Measurements from ENCODE around the gene C14orf132.

Gene C14orf132

GRCh38 chr14:96051642-96052540 lies 12.7 kb downstream of the C14orf132 start:
- Mint-ChIP-seq H3K27ac (no peak overlapping the region), H3K27me3 (peaks cover 32 to 53% of the 10 kb centered on the region in 2 donors), H3K4me1 (no peaks in the 10 kb centered on the region), H3K9me3 (no peaks in the 10 kb centered on the region), H3K36me3 (no peaks in the 10 kb centered on the region), H3K4me3 (no peak overlapping the region)
- ATAC-seq (replicated peaks) (peak; percentile 36 to 41), DNase-seq (no peak)

DNA sequence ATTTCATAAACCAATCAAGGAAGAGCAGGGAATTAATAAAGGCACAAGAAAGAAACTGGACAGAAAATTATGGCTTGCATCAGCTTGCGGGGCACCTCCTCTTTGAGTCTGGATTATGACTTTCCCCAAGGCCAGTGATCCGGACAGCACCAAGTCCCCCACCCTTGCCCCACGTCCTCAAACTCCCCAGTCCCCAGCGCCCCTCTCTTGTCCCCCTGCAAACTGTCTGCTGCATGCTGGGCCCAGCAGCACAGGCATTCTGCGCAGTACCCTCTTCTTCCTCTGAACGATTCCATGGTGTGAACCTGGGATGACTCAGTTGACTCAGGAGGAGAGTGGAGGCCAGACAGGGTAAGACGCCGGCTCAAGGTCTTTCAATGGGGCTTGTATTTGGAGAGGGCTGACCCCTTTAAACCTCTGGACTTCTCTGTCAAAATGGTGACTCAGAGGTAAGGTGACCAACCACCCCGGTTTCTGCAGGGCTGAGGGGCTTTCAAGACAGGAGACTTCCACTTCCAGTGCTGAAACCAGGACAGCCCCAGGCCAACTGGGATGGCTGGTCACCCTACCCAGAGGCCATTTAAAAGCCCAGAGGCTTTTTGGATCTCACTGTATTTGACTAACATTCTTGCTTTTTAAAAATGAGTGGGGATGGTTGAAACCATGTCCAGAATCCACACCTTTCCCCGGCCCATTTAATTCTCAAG lies 13.5 kb downstream of the C14orf132 start:
- H3K4me1 Mint-ChIP-seq, result no peaks in the 10 kb centered on the region
- H3K4me3 Mint-ChIP-seq, result no peak overlapping the region
- H3K27me3 Mint-ChIP-seq, result peaks cover 32 to 56% of the 10 kb centered on the region in 2 donors
- no peak for DNase-seq
- no peaks in the 10 kb centered on the region for H3K9me3 Mint-ChIP-seq
- no peak for ATAC-seq (replicated peaks)
- no peak overlapping the region for H3K27ac Mint-ChIP-seq
- no peaks in the 10 kb centered on the region for H3K36me3 Mint-ChIP-seq

- ATAC-seq (replicated peaks), result no peak
- H3K27ac Mint-ChIP-seq, result no peak overlapping the region
- DNase-seq, result no peak
- peaks cover 36 to 62% of the 10 kb centered on the region in 2 donors for H3K27me3 Mint-ChIP-seq
- no peaks in the 10 kb centered on the region for H3K36me3 Mint-ChIP-seq
- no peaks in the 10 kb centered on the region for H3K4me1 Mint-ChIP-seq
- H3K9me3 Mint-ChIP-seq, result no peaks in the 10 kb centered on the region
- H3K4me3 Mint-ChIP-seq, result no peak overlapping the region
Measured at GRCh38 chr14:96053248-96053599, 14.1 kb downstream of the C14orf132 start.

- Mint-ChIP-seq H3K9me3 (no peaks in the 10 kb centered on the region), H3K27me3 (peaks cover 39 to 65% of the 10 kb centered on the region in 2 donors), H3K4me3 (no peak overlapping the region), H3K27ac (no peak overlapping the region), H3K36me3 (no peaks in the 10 kb centered on the region), H3K4me1 (no peaks in the 10 kb centered on the region)
- ATAC-seq (replicated peaks) (no peak), DNase-seq (no peak)
Measured at GRCh38 chr14:96053600-96054381, 14.6 kb downstream of the C14orf132 start.

DNA sequence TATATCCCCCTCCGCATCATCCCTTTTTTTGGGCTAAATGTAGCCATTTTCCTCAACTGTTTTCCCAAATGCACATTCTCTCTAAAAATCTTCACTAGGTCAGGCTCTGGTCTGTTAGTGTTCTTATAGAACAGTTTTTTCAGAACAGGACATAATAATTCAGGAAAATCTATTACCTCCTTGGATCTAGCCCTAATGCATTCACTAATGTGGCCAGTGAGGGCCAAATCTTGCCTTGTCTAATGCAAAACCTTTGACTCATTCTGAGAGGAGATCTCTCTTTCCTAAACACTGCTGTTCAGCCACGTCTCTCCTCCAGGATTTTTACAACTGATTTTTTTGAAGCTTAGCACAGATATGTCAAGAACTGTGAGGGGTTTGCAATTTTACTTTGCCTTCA lies 15.5 kb downstream of the C14orf132 start:
- no peaks in the 10 kb centered on the region for H3K4me1 Mint-ChIP-seq

GRCh38 chr14:96055065-96055752 lies 16.0 kb downstream of the C14orf132 start:
- Mint-ChIP-seq H3K27ac (no peak overlapping the region), H3K36me3 (no peaks in the 10 kb centered on the region), H3K4me3 (no peak overlapping the region), H3K27me3 (peaks cover 43 to 70% of the 10 kb centered on the region in 2 donors), H3K4me1 (no peaks in the 10 kb centered on the region), H3K9me3 (no peaks in the 10 kb centered on the region)
- ATAC-seq (replicated peaks) (no peak), DNase-seq (no peak)

More for the DNA sequence above, 15.5 kb downstream of the C14orf132 start:
- Mint-ChIP-seq H3K27me3 (peaks cover 41 to 68% of the 10 kb centered on the region in 2 donors), H3K27ac (no peak overlapping the region), H3K36me3 (no peaks in the 10 kb centered on the region), H3K4me3 (no peak overlapping the region), H3K9me3 (no peaks in the 10 kb centered on the region)
- DNase-seq (no peak), ATAC-seq (replicated peaks) (no peak)

GRCh38 chr14:96055753-96056508 lies 16.8 kb downstream of the C14orf132 start:
- Mint-ChIP-seq H3K9me3 (no peaks in the 10 kb centered on the region), H3K27me3 (peaks cover 42 to 70% of the 10 kb centered on the region in 2 donors), H3K4me3 (no peak overlapping the region), H3K4me1 (no peaks in the 10 kb centered on the region), H3K36me3 (no peaks in the 10 kb centered on the region), H3K27ac (no peak overlapping the region)
- DNase-seq, result no peak
- no peak for ATAC-seq (replicated peaks)

DNA sequence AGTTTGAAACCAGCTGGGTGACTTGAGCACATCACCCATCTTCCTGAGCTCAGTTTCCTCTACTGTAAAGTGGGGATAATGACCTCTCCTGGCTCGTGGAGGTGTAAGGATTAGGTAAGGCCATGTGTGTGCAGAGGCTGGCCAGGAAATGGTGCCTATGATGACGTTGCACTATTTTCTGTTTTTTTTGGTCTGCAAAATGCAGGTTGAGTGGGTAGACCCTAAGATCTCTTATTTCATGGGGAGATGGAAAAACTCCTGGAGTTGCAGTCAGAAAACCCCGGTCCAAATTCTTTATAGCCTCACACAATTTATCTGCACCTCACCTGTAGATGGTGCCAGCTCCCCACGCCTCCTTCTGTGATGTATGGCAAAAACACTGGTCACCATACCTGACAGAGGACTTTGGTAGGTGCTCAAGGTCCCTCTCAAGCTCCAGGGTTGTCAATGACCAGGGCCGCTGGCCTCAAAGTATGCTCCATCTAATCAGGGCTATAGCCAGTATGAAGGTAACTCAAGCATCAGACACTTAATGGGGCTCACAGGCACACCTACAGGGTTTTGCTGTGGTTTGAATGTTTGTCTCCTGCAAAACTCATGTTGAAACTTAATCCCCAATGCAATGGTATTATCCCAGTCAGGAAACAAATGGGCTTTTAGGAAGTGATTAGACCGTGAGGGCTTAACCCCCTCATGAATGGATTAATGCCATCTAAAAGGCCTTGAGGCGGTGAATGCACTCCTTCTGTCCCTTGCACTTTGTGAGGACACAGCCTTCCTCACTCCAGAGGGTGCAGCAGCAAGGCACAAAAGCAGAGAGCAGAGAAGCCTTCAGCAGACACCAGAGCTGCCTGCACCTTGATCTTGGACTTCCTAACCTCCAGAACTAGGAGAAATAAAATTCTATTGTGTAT lies 17.6 kb downstream of the C14orf132 start:
- Mint-ChIP-seq H3K4me1 (no peaks in the 10 kb centered on the region), H3K9me3 (no peaks in the 10 kb centered on the region), H3K27me3 (peaks cover 38 to 67% of the 10 kb centered on the region in 2 donors), H3K36me3 (no peaks in the 10 kb centered on the region), H3K27ac (no peak overlapping the region), H3K4me3 (no peak overlapping the region)
- ATAC-seq (replicated peaks) (no peak), DNase-seq (no peak)

DNA sequence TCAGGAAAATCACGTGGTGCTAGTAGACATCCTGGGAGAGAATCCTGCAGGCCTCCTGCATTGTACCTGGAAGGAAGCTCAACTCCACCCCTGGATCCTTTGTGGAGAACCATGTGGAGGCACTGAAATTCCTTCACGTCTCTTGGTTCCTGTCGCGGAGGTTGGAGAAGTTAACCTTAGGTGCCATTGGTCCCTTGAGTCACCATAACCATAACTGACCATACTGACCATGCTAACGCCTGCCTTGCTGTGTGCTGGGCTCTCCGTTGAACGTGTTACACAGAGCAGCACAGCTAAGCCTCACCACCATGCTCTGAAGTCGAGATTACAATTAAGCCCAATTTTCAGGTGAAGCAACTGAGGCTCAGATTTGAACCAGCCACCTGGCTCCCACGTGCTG lies 18.6 kb downstream of the C14orf132 start:
- no peaks in the 10 kb centered on the region for H3K9me3 Mint-ChIP-seq
- H3K27me3 Mint-ChIP-seq, result peaks cover 42 to 73% of the 10 kb centered on the region in 2 donors
- H3K4me1 Mint-ChIP-seq, result no peaks in the 10 kb centered on the region
- no peak overlapping the region for H3K4me3 Mint-ChIP-seq
- H3K27ac Mint-ChIP-seq, result no peak overlapping the region
- DNase-seq (no peak), ATAC-seq (replicated peaks) (no peak)
- H3K36me3 Mint-ChIP-seq, result no peaks in the 10 kb centered on the region

DNA sequence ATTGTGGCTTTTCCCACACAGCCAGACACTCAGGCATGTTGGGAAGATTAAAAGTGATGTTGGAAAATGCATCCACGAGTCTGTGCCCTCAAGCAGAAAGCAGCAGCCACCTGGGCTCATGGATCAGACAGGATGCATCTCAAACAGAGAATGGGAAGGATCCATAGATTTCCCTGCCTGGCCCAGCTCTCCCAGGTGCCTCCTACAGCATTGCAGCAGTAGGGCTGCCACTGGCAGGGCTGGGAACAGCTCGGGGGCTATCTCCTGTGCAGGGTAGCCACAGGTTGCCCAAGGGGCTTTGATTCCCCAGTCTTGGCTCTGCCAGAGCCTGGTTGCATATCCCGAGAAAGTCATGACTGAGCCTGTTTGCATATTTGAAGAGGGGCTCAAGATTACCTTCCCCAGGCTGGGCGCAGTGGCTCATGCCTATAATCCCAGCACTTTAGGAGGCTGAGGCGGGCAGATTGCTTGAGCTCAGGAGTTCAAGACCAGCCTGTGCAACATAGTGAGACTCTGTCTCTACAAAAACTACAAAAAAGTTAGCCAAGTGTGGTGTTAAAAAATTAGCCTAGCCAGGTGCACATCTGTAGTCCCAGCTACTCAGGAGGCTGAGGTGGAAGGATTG lies 19.5 kb downstream of the C14orf132 start:
- Mint-ChIP-seq H3K27me3 (peaks cover 42 to 69% of the 10 kb centered on the region in 2 donors), H3K27ac (no peak overlapping the region), H3K4me1 (no peaks in the 10 kb centered on the region), H3K4me3 (no peak overlapping the region), H3K9me3 (no peaks in the 10 kb centered on the region), H3K36me3 (no peaks in the 10 kb centered on the region)
- DNase-seq (no peak), ATAC-seq (replicated peaks) (no peak)

DNA sequence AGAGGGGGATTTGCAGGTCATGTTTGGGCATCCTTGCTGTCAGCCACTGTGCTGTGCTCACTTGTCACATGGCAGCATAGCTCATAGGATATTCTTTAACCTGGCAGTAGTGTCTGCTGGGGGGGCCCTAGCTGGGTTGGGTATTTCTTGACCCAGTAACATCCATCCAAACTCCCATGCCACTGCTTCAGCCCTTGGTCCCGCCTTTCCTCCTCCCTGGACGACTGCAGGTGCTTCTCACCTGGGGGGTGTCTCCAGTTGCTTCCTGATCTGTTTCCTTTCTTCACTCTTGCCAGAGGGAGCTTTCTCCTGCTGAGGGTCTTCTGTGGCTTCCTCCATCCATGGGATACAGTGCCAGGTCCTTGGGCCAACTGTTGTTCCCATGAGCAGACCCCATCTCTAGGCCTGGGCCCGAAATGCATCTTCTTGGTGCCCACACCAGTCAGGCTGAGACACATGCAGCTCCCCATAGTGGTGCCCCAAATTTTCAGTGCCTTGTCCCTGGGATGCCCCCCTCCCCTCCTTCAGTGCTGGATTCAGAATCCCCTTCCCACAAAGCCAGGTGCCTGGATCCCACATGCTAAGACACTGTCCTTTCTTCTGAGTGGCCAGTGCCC lies 20.5 kb downstream of the C14orf132 start:
- DNase-seq (no peak), ATAC-seq (replicated peaks) (no peak)
- Mint-ChIP-seq H3K9me3 (no peaks in the 10 kb centered on the region), H3K27me3 (peaks cover 40 to 65% of the 10 kb centered on the region in 2 donors), H3K27ac (no peak overlapping the region), H3K4me3 (no peak overlapping the region), H3K4me1 (no peaks in the 10 kb centered on the region), H3K36me3 (no peaks in the 10 kb centered on the region)

Measured in stimulated activated naive B cell treated with anti-CD40 and anti-IgM and Interleukin-4, amounts not matched to agents 10 μg/mL and 1 μg/mL and 100 μg/mL, for 72 hours (primary cell).